HG02571 (cell line): ENCODE data around the gene APBB2.

Experiments used
- ATAC-seq: cut with Tn5 transposase; IDR thresholded peaks from one replicate; pipeline ENCODE4 v1.9.1; 2021; ENCODE audit warnings: mild to moderate bottlenecking, moderate library complexity; ENCODE audit not compliant: unreplicated experiment

Gene APBB2

DNA sequence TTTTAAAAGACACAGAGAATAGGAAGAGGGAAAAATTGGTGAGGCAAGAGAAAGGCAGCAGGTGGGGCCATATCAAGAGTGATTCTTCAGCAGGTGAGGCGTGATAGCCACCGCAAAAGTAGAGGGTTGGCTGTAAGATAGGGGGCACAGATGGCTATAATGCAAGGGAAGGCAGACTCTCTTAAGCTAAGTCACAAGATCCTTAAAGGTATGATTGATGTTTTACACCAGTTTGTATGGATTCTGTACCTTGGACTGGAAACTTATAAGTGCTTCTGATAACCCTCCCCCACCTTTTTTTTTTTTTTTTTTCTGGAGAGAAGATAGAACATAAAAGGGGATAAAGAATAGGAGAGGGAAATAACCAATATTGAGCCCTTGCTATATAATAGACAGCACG is 424.6 kb downstream of the APBB2 start:
- ATAC-seq = no peak

DNA sequence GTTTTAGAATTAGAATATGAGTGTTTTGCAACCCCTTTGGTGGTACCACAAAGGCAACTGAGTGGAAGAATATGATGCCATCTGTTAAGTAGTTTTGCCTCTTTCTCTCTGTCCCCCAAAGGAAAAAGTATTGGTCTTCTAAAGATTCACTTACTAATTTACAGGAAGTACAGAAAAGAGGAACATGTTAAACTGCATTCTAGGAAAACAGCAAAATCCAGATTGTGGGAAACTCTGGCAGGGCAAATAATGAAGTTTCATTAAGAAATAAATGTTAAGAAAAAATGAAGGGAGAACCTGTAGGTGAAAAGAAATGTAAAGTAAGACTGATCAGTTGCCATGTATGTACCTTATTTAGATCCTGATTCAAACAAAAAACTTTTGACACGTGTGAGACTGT is 425.3 kb downstream of the APBB2 start:
- no peak for ATAC-seq

DNA sequence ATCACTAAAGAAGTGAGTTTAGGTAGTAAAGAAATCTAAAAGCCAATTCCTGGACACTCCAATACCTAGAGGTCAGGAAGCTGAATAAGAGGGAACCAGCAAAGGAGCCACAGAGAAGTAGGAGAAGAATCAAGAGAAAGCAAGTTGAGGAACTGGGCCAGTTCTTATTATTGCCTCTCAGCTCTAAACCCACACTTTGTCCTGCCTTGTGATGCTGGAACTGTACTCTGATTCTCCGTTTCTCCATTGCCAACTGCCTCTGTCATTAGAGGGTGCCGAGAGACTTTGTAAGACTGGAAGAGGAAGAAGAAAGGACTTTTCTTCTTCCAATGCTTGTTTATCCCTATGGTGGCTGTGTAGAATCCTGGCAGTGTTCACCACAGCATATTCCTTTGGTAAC is 426.0 kb downstream of the APBB2 start:
- no peak for ATAC-seq

DNA sequence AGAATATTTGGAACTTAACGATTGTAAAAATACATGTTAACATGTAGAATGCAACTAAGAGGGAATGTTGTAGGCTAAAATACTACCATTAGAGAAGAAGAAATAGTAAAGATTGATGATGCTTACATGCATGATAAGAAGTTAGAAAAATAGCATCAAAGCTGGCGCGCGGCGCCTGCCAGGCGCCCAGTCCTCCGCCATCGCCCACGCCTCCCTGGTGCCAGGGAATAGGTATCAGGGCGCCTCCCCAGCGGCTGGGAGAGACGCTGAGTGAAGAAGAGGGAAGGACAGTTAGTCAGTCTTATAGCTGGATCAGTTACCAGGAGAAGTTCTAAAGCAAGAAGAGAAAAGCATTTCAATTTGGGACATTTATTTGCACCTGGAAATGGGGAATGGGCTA is 428.6 kb downstream of the APBB2 start:
- ATAC-seq = no peak

DNA sequence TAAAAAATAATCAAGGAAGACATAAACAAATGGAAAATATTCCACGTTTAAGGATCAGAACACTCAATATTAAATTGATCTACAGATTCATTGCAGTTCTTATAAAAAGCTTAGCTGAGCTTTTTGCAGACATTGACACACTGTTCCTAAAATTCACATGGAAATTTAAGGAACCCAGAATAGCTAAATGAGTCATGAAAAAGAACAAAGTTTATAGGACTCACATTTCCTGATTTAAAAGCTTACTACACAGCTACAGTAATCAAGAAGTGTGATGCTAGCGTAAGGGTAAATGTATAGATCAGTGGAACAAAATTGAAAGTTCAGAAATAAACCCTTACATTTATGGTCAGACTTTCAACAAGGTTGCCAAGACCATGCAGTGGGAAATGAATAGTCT is 431.5 kb downstream of the APBB2 start:
- ATAC-seq = no peak

DNA sequence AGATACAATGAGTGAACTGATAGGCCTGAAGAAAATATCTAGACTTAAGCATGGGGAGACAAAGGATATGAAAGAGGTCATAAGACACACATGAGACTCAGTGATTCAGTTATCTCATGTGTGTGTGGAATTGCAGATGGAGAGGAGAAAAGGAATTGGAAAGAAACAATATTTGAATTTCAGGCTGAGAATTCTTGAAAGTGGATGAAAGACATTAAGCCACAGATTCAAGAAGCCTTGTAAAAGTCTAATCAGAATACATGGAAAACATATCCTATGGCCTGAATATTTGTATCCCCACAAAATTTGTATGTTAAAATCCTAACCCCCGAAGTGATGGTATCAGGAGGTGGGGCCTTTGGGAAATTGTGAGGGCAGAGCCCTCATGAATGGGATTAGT is 436.3 kb downstream of the APBB2 start:
- no peak for ATAC-seq

DNA sequence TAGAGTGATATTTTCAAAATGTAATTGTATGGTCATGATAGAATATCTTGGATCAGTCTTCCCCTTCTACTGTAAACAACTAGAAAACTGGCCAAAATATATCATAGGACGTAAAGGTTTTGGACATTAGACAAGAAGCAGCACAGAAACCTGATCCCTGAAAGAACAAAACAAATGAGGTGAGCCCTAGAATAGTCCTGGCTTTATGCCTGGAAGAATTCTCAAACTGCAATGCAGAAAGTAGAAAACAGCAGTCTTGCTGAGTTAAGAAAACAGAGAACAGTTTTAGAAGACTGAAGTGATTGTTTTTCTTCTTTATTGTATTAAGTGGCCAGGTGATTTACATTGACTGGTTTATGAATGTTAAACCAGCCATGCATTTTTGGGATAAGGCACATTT is 445.1 kb downstream of the APBB2 start:
- no peak for ATAC-seq

DNA sequence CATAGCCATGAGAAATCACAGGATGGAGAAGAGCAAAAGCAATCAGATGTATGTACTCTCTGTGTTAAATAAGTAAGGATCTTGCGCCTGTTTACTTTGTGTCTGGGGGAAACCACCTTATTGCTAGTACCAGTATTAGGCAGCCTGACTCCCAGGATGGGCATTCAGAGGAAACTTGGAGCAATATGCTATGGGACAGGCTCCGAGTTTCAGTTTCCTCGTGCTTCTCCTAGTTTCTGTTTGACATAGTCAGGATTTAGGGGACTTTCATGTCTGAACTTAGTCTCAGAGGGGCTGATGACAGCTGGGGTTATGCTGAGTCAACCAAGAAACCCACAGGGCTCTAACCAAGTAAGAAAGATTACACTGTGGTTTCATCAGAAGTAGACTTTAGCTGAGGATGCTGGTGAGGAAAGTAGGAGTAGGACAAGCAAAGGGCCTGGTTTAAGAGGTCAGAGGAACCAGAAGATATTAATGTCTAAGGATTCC is 451.1 kb downstream of the APBB2 start:
- ATAC-seq = peak; percentile 99
